Astrocyte (in vitro differentiated cells and primary cell): Measurements from ENCODE around the gene CYP2U1. TPM values are rescaled to one million over a fixed set of nuclear protein-coding genes. Genes with fewer than 3 reads are reported as not detected.

Experiments used
- DNase-seq: peaks from one replicate; pipeline ENCODE4 v3.0.0-alpha.2; 2010; ENCODE audit warnings: low read depth
- FAIRE-seq: peaks from 2 replicates; lab custom pipeline; 2011; peaks lifted over from hg19 to GRCh38; lab: Jason Lieb, UNC
- H2AFZ ChIP-seq: 2 replicates; pipeline ENCODE4 v1.6.0; 2012; ENCODE audit warnings: low read depth, low read length, inconsistent platforms
- H3K27ac ChIP-seq: 2 replicates; pipeline ENCODE4 v1.5.1; 2011; ENCODE audit warnings: low read depth, low read length, inconsistent platforms
- H3K27me3 ChIP-seq: 2 replicates; pipeline ENCODE4 v1.6.0; 2011; ENCODE audit warnings: low read length, inconsistent platforms; ENCODE audit not compliant: insufficient read depth
- H3K36me3 ChIP-seq: 2 replicates; pipeline ENCODE4 v1.5.1; 2011; ENCODE audit warnings: low read length, inconsistent platforms; ENCODE audit not compliant: insufficient read depth
- H3K4me1 ChIP-seq: 2 replicates; pipeline ENCODE4 v1.5.1; 2011; ENCODE audit warnings: low read length, inconsistent platforms; ENCODE audit not compliant: insufficient read depth
- H3K4me2 ChIP-seq: 2 replicates; pipeline ENCODE4 v1.6.0; 2012; ENCODE audit warnings: low read length, inconsistent platforms
- H3K4me3 ChIP-seq: 2 replicates; pipeline ENCODE4 v1.5.1; 2011; ENCODE audit warnings: low read depth, mild to moderate bottlenecking, low read length, inconsistent platforms; ENCODE audit not compliant: insufficient read depth
- H3K79me2 ChIP-seq: 2 replicates; pipeline ENCODE4 v1.6.0; 2012; ENCODE audit warnings: mild to moderate bottlenecking, low read length, inconsistent platforms; ENCODE audit not compliant: insufficient read depth
- H3K9ac ChIP-seq: 2 replicates; pipeline ENCODE4 v1.6.0; 2012; ENCODE audit warnings: mild to moderate bottlenecking, low read length, inconsistent platforms
- H3K9me3 ChIP-seq: 2 replicates; pipeline ENCODE4 v1.5.1; 2012; ENCODE audit warnings: low read depth, mild to moderate bottlenecking, low read length, inconsistent platforms; ENCODE audit not compliant: insufficient read depth
- H4K20me1 ChIP-seq: 2 replicates; pipeline ENCODE4 v1.6.0; 2012; ENCODE audit warnings: low read length, inconsistent platforms; ENCODE audit not compliant: insufficient read depth
- H3K27ac Mint-ChIP-seq: one replicate; pipeline ENCODE4 v1.8.0; 2021; ENCODE audit warnings: mild to moderate bottlenecking, mixed read lengths; ENCODE audit not compliant: unreplicated experiment
- H3K27me3 Mint-ChIP-seq: one replicate; pipeline ENCODE4 v1.8.0; 2021; ENCODE audit warnings: low read depth, mixed read lengths; ENCODE audit not compliant: unreplicated experiment
- H3K36me3 Mint-ChIP-seq: one replicate; pipeline ENCODE4 v1.8.0; 2021; ENCODE audit warnings: low read depth, mixed read lengths; ENCODE audit not compliant: unreplicated experiment
- H3K4me1 Mint-ChIP-seq: one replicate; pipeline ENCODE4 v1.8.0; 2021; ENCODE audit warnings: low read depth, mixed read lengths; ENCODE audit not compliant: unreplicated experiment
- H3K4me3 Mint-ChIP-seq: one replicate; pipeline ENCODE4 v1.8.0; 2021; ENCODE audit warnings: mild to moderate bottlenecking, moderate library complexity, mixed read lengths; ENCODE audit not compliant: unreplicated experiment
- H3K9me3 Mint-ChIP-seq: one replicate; pipeline ENCODE4 v1.8.0; 2021; ENCODE audit warnings: mild to moderate bottlenecking, mixed read lengths; ENCODE audit not compliant: unreplicated experiment
- EZH2 ChIP-seq: IDR thresholded peaks from 2 replicates; pipeline ENCODE4 v1.6.1; 2012; ENCODE audit warnings: mild to moderate bottlenecking, low read length, inconsistent platforms; ENCODE audit not compliant: insufficient read depth
- total RNA-seq: library from RNA; stranded (reverse); gene quantifications from 2 replicates; pipeline ENCODE4 v1.2.1, GENCODE V29; 2021
- TF ChIP-seq, protein P1 (sequence below): IDR thresholded peaks from 2 replicates; pipeline ENCODE4 v1.5.1; 2011; ENCODE audit warnings: low read depth, mild to moderate bottlenecking, inconsistent platforms, low read length, moderate library complexity; ENCODE audit not compliant: insufficient read depth

The CYP2U1 gene
- total RNA-seq, 1 donor from 2014 or later, result 7.6 TPM

DNA sequence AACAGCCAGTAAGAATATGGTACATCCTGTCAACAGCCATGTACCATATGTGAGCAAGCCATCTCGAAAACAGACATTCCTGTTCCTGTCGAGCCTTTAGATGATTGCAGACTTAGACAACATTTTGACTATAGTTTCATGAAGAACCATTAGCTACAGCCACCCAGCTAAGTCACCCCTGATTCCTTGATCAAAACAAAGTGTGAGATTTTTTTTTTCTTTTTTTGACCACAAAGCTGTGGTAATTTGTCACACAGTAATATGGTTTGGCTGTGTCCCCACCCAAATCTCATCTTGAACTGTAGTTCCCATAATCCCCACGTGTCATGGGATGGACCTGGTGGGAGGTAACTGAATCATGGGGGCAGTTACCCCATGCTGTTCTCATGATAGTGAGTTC lies 43.2 kb downstream of the CYP2U1 start:
- Histone ChIP-seq H3K79me2 (no peaks in the 10 kb centered on the region), H3K36me3 (no peaks in the 10 kb centered on the region), H3K27ac (no peak overlapping the region), H3K4me1 (no peaks in the 10 kb centered on the region), H3K9ac (no peak overlapping the region), H3K4me3 (no peak overlapping the region), H3K27me3 (no peaks in the 10 kb centered on the region), H3K9me3 (no peaks in the 10 kb centered on the region), H4K20me1 (no peaks in the 10 kb centered on the region), H2AFZ (no peak overlapping the region), H3K4me2 (no peak overlapping the region)
- H3K27ac Mint-ChIP-seq, result no peak overlapping the region
- no peaks in the 10 kb centered on the region for H3K36me3 Mint-ChIP-seq
- no peak for DNase-seq
- no peaks in the 10 kb centered on the region for H3K27me3 Mint-ChIP-seq
- no peak for TF ChIP-seq EZH2
- TF ChIP-seq, protein P1, sequence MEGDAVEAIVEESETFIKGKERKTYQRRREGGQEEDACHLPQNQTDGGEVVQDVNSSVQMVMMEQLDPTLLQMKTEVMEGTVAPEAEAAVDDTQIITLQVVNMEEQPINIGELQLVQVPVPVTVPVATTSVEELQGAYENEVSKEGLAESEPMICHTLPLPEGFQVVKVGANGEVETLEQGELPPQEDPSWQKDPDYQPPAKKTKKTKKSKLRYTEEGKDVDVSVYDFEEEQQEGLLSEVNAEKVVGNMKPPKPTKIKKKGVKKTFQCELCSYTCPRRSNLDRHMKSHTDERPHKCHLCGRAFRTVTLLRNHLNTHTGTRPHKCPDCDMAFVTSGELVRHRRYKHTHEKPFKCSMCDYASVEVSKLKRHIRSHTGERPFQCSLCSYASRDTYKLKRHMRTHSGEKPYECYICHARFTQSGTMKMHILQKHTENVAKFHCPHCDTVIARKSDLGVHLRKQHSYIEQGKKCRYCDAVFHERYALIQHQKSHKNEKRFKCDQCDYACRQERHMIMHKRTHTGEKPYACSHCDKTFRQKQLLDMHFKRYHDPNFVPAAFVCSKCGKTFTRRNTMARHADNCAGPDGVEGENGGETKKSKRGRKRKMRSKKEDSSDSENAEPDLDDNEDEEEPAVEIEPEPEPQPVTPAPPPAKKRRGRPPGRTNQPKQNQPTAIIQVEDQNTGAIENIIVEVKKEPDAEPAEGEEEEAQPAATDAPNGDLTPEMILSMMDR, result no peak
- no peak overlapping the region for H3K4me3 Mint-ChIP-seq
- H3K4me1 Mint-ChIP-seq, result no peaks in the 10 kb centered on the region
- no peaks in the 10 kb centered on the region for H3K9me3 Mint-ChIP-seq
- no peak for FAIRE-seq

DNA sequence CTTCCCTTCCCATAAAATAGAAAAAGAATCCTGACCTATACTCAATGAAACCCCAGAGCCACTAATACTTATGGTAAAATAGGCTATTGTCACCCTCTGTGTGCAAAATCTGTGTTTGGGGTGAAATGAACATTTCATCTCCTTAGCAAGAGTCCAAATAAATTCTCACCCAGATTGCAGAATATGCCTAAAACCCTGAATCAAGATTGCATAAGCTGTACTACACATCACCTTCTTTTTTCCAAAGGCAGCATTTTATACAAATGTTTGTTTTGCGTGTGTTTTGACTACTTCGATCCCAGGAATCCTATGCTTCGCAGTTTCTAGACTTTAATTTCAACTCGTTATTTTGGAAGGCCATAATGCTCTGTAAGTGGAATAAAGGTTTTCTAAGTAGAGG lies 46.1 kb downstream of the CYP2U1 start:
- H2AFZ ChIP-seq, result no peak overlapping the region
- Mint-ChIP-seq H3K4me3 (no peak overlapping the region), H3K27ac (no peak overlapping the region), H3K9me3 (no peaks in the 10 kb centered on the region), H3K27me3 (no peaks in the 10 kb centered on the region), H3K4me1 (no peaks in the 10 kb centered on the region), H3K36me3 (no peaks in the 10 kb centered on the region)
- no peak overlapping the region for H3K27ac ChIP-seq
- no peak for TF ChIP-seq EZH2
- TF ChIP-seq, protein P1, result no peak
- FAIRE-seq, result no peak
- no peak for DNase-seq
- H4K20me1 ChIP-seq, result no peaks in the 10 kb centered on the region
- no peaks in the 10 kb centered on the region for H3K27me3 ChIP-seq
- no peaks in the 10 kb centered on the region for H3K36me3 ChIP-seq
- H3K9me3 ChIP-seq, result no peaks in the 10 kb centered on the region
- no peak overlapping the region for H3K4me2 ChIP-seq
- H3K79me2 ChIP-seq, result no peaks in the 10 kb centered on the region
- no peak overlapping the region for H3K4me3 ChIP-seq
- no peaks in the 10 kb centered on the region for H3K4me1 ChIP-seq
- no peak overlapping the region for H3K9ac ChIP-seq

DNA sequence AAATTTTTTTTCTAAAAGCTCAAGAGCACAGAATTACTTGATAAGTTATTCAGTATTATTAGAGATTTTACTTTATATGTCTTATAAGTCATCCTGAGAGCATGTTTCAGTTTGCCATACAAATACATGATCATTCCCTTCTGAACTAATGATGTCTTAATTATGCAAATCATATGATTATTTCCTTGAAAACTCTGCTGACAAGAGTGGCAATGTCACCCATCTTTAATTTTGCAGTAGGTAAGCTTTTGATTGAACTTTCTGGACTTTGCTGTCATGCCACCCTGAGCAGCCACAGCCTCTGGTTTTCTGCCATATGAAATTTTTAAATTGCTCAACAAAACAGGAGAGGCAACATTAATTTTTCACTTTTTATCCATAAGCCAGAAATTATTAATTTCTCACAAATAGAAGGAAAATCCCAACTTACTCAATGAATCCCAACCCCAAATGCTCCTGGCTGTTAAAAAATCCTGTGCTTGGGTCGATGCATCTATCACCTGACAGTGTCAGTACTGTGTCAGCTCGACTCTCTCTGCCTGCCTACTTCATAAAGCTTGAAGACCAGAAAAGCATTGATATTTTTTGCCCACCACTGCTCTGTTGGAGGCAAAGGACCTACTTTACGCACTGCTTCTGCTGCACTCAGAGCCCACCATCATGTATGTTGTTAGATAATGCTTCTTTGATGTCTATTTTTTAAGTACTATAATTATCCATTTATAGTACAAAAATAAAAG lies 46.8 kb downstream of the CYP2U1 start:
- no peaks in the 10 kb centered on the region for H4K20me1 ChIP-seq
- no peak overlapping the region for H3K4me3 ChIP-seq
- no peak for TF ChIP-seq EZH2
- TF ChIP-seq, protein P1, result no peak
- no peak overlapping the region for H3K4me2 ChIP-seq
- no peaks in the 10 kb centered on the region for H3K27me3 Mint-ChIP-seq
- H3K4me3 Mint-ChIP-seq, result no peak overlapping the region
- H3K27ac ChIP-seq, result no peak overlapping the region
- H3K36me3 Mint-ChIP-seq, result no peaks in the 10 kb centered on the region
- no peaks in the 10 kb centered on the region for H3K9me3 Mint-ChIP-seq
- H3K4me1 Mint-ChIP-seq, result no peaks in the 10 kb centered on the region
- DNase-seq (no peak), FAIRE-seq (no peak)
- H3K9ac ChIP-seq, result no peak overlapping the region
- H2AFZ ChIP-seq, result no peak overlapping the region
- H3K27me3 ChIP-seq, result no peaks in the 10 kb centered on the region
- no peaks in the 10 kb centered on the region for H3K36me3 ChIP-seq
- H3K79me2 ChIP-seq, result no peaks in the 10 kb centered on the region
- no peaks in the 10 kb centered on the region for H3K4me1 ChIP-seq
- H3K9me3 ChIP-seq, result no peaks in the 10 kb centered on the region
- H3K27ac Mint-ChIP-seq, result no peak overlapping the region
